Measurements from ENCODE around the gene HSP90AB1. TPM values are rescaled to one million over a fixed set of nuclear protein-coding genes. Genes with fewer than 3 reads are reported as not detected.

Gene HSP90AB1
- 100 to 1,000 TPM; 129 to 403 TPM for polyA plus RNA-seq

DNA sequence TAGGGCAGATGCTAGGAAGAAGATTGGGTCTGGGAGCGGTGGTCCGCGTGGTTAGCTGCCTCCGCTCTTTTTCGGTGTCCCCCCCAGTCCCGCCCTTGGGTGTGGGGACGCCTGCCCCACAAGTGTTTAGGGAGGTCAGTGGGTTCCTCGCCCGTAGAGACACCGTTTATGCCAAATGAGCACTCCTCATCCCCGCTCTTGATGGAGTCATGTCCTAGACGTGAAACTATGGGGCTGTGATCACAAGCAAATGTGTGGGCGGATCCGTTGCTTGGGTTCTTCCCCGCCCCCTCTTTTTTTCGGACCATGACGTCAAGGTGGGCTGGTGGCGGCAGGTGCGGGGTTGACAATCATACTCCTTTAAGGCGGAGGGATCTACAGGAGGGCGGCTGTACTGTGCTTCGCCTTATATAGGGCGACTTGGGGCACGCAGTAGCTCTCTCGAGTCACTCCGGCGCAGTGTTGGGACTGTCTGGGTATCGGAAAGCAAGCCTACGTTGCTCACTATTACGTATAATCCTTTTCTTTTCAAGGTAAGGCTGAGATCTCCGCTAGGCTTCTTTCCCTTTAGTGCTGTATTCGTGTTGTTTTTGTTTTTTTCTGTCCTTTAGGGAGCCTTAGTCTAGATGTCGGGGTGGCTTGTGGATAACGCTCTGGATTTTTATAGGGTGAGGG is at the start of gene HSP90AB1:
Gene HSP90AB1 (plus strand): TSS at position 439 of the 675 bp plus-strand sequence. CDS start 1,529 bp downstream, outside the sequence.
- Histone ChIP-seq H3K9me3 (ENCODE audit: control insufficient read depth in 2 of 2, insufficient read depth in 1 of 2, low read depth in 1 of 2, low read length in 1 of 2) (no peaks in the 10 kb centered on the region), H3K27ac (ENCODE audit: low read depth in 2 of 2, low read length in 1 of 2) (peak within 1 kb of the TSS; percentile 97 to 100), H3K4me1 (ENCODE audit: control insufficient read depth in 2 of 2, insufficient read depth in 2 of 2, low read length in 1 of 2) (peaks cover 0 to 4% of the 10 kb centered on the region in 2 donors), H3K4me3 (ENCODE audit: low read depth in 1 of 2, low read length in 2 of 2) (peak within 1 kb of the TSS; percentile 67 to 88), H3K36me3 (ENCODE audit: control insufficient read depth in 2 of 2, insufficient read depth in 2 of 2, low read length in 1 of 2) (peaks cover 13 to 15% of the 10 kb centered on the region in 2 donors), H3K27me3 (ENCODE audit: control insufficient read depth in 1 of 2, insufficient read depth in 2 of 2, low read length in 2 of 2) (no peaks in the 10 kb centered on the region)
- WGBS, 2 donors: 0% methylated on average over 34 of the region's 34 CpGs

DNA sequence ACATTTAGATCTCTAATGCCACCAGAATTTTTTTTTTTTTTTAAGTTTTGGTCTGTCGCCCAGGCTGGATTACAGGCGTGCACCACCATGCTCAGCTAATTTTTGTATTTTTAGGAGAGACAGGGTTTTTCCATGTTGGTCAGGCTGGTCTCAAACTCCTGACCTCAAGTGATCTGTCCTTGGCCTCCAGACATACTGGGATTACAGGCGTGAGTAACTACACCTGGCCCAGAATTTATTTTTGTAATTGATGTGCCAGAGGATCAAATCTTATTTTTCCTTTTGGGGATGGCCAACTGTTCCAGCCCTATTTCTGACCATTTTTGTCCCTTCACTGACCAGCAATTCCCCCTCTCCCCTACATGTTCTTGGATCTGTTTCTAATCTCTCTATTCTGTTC is 48.2 kb upstream of the HSP90AB1 start:
- peaks cover 0 to 14% of the 10 kb centered on the region in 2 donors for H3K4me1 ChIP-seq (ENCODE audit: control insufficient read depth in 2 of 2, insufficient read depth in 2 of 2, low read length in 1 of 2)
- no peak overlapping the region for H3K27ac ChIP-seq (ENCODE audit: low read depth in 2 of 2, low read length in 1 of 2)
- H3K27me3 ChIP-seq (ENCODE audit: control insufficient read depth in 1 of 2, insufficient read depth in 2 of 2, low read length in 2 of 2): no peaks in the 10 kb centered on the region
- H3K4me3 ChIP-seq (ENCODE audit: low read depth in 1 of 2, low read length in 2 of 2): no peak overlapping the region
- H3K9me3 ChIP-seq (ENCODE audit: control insufficient read depth in 2 of 2, insufficient read depth in 1 of 2, low read depth in 1 of 2, low read length in 1 of 2): no peaks in the 10 kb centered on the region
- whole genome bisulfite sequencing, 2 donors: 58 to 73% methylated on average over 3 of the region's 3 CpGs
- H3K36me3 ChIP-seq (ENCODE audit: control insufficient read depth in 2 of 2, insufficient read depth in 2 of 2, low read length in 1 of 2): no peaks in the 10 kb centered on the region

DNA sequence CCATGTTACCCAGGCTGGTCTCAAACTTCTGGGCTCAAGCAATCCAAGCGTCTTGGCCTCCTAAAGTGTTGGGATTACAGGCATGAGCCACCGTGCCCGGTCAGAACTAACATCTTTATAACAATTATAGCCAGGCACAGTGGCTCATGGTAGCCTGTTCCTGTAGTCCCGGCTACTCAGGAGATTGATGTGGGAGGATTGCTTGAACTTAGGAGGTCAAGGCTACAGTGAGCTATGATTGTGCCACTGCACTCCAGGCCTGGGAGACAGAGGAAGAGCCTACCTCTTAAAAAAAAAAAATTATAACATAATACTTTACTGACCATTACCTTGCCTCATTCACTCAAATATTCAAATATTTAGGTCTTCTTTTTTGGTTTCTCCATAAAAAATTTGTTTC is 47.0 kb upstream of the HSP90AB1 start:
- Histone ChIP-seq H3K36me3 (ENCODE audit: control insufficient read depth in 2 of 2, insufficient read depth in 2 of 2, low read length in 1 of 2) (no peaks in the 10 kb centered on the region), H3K27me3 (ENCODE audit: control insufficient read depth in 1 of 2, insufficient read depth in 2 of 2, low read length in 2 of 2) (no peaks in the 10 kb centered on the region), H3K9me3 (ENCODE audit: control insufficient read depth in 2 of 2, insufficient read depth in 1 of 2, low read depth in 1 of 2, low read length in 1 of 2) (no peaks in the 10 kb centered on the region), H3K27ac (ENCODE audit: low read depth in 2 of 2, low read length in 1 of 2) (no peak overlapping the region), H3K4me3 (ENCODE audit: low read depth in 1 of 2, low read length in 2 of 2) (no peak overlapping the region), H3K4me1 (ENCODE audit: control insufficient read depth in 2 of 2, insufficient read depth in 2 of 2, low read length in 1 of 2) (peaks cover 0 to 14% of the 10 kb centered on the region in 2 donors)
- 92 to 93% methylated on average over 4 of the region's 4 CpGs for WGBS, 2 donors

DNA sequence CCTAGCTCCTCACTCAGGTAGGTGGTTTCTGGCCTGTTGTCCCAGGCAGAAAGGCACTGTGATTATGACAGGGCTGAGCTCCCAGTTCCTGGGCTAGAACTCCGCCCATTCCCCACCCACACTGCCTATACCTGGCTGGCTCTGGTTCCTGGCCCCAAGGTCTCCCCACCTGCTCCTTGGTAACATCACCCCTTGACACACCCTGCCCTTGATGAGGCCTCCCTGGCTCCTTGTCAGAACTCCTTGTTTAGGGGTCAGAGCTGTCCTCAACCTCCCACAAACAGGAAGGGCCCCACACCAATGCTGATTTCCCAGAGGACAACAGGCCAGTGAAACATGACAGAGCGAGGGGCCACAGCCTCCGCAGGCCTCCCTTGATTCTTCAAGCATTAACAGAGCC is 45.7 kb upstream of the HSP90AB1 start:
- Histone ChIP-seq H3K9me3 (ENCODE audit: control insufficient read depth in 2 of 2, insufficient read depth in 1 of 2, low read depth in 1 of 2, low read length in 1 of 2) (no peaks in the 10 kb centered on the region), H3K27ac (ENCODE audit: low read depth in 2 of 2, low read length in 1 of 2) (peak overlapping the region; percentile 81 to 85), H3K4me3 (ENCODE audit: low read depth in 1 of 2, low read length in 2 of 2) (no peak overlapping the region), H3K36me3 (ENCODE audit: control insufficient read depth in 2 of 2, insufficient read depth in 2 of 2, low read length in 1 of 2) (no peaks in the 10 kb centered on the region), H3K4me1 (ENCODE audit: control insufficient read depth in 2 of 2, insufficient read depth in 2 of 2, low read length in 1 of 2) (peaks cover 0 to 14% of the 10 kb centered on the region in 2 donors), H3K27me3 (ENCODE audit: control insufficient read depth in 1 of 2, insufficient read depth in 2 of 2, low read length in 2 of 2) (no peaks in the 10 kb centered on the region)
- 59 to 61% methylated on average over 3 of the region's 3 CpGs for WGBS, 2 donors

- Histone ChIP-seq H3K4me3 (ENCODE audit: low read depth in 1 of 2, low read length in 2 of 2) (no peak overlapping the region), H3K27me3 (ENCODE audit: control insufficient read depth in 1 of 2, insufficient read depth in 2 of 2, low read length in 2 of 2) (no peaks in the 10 kb centered on the region), H3K36me3 (ENCODE audit: control insufficient read depth in 2 of 2, insufficient read depth in 2 of 2, low read length in 1 of 2) (no peaks in the 10 kb centered on the region), H3K4me1 (ENCODE audit: control insufficient read depth in 2 of 2, insufficient read depth in 2 of 2, low read length in 1 of 2) (peaks cover 0 to 14% of the 10 kb centered on the region in 2 donors), H3K9me3 (ENCODE audit: control insufficient read depth in 2 of 2, insufficient read depth in 1 of 2, low read depth in 1 of 2, low read length in 1 of 2) (no peaks in the 10 kb centered on the region), H3K27ac (ENCODE audit: low read depth in 2 of 2, low read length in 1 of 2) (peak overlapping the region; percentile 81 to 85)
- WGBS, 2 donors: 46 to 75% methylated on average over 11 of the region's 11 CpGs
These were observed 45.1 kb upstream of the HSP90AB1 start for GRCh38 chr6:44201638-44202303.

DNA sequence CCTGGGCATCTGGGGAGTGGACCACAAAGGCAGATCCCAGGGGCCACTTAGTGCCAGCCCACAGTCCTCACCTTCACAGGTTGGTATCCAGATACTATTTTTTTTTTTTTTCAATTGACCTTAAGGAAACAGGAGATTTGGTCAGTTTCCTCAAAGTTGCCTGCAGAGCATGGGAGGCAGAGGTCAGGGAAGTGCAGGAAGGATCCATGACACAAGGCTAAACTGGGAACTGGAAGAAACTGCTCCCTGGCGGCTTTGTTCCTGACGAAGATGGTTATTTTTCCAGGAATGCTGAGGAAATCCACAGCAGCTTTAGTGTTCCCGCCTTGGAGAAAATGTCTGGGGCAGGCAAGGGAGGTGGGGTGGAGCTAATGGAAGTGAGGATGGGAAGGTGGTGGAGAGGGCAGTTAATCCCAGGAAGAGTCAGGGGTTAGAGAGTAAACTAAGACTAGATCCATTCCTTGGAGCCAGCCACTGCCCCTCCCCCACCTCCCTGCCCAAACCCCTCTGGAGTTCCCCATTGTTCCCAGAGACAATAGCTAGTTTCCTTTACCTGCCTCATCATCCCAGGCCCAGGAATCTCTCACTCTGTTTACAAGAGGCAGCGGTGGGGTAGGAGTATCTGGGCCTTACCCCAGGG is 44.4 kb upstream of the HSP90AB1 start:
- Histone ChIP-seq H3K4me1 (ENCODE audit: control insufficient read depth in 2 of 2, insufficient read depth in 2 of 2, low read length in 1 of 2) (peaks cover 0 to 14% of the 10 kb centered on the region in 2 donors), H3K27ac (ENCODE audit: low read depth in 2 of 2, low read length in 1 of 2) (peak overlapping the region; percentile 81 to 85)
- WGBS, 2 donors: 56 to 86% methylated on average over 4 of the region's 4 CpGs

DNA sequence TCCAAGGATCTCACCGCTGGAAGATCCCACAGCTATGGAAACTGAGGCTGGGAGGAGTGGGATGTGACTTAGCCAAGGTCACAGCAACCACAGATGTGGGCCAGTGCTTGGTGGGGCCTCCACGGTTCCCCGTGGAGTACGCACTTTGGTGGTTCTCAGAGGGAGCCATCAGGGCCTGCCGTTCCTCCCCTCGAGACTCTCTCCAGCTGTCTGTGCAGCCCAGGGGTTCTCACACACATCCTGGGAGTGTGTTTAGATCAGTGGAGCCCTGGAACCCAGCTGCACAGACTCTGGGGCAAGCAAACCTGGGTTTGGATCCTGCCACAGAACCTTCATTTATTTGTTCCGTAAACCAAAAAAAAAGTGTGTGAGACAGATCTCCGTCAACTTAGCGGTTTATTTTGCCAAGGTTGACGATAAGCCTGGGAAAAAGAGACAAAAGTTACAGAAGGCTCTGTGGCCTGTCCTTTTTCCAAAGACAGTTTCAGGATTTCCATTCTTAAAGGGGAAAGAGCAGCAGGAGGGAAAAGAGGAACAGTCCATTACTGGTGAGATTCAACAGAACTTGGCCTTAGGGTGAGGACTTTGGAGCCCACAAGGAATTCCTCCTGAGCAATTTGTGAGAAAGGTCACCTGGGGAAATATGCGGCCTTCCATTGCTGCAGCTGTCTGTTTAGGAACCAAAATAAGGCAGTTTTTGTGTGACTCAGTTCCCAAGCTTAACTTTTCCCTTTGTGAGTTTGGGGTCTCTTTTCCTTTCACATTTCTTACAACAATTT is 43.7 kb upstream of the HSP90AB1 start:
- no peak overlapping the region for H3K4me3 ChIP-seq (ENCODE audit: low read depth in 1 of 2, low read length in 2 of 2)
- H3K4me1 ChIP-seq (ENCODE audit: control insufficient read depth in 2 of 2, insufficient read depth in 2 of 2, low read length in 1 of 2): peaks cover 0 to 14% of the 10 kb centered on the region in 2 donors
- no peak overlapping the region for H3K27ac ChIP-seq (ENCODE audit: low read depth in 2 of 2, low read length in 1 of 2)
- no peaks in the 10 kb centered on the region for H3K36me3 ChIP-seq (ENCODE audit: control insufficient read depth in 2 of 2, insufficient read depth in 2 of 2, low read length in 1 of 2)
- whole genome bisulfite sequencing, 2 donors: 72 to 84% methylated on average over 11 of the region's 11 CpGs
- H3K27me3 ChIP-seq (ENCODE audit: control insufficient read depth in 1 of 2, insufficient read depth in 2 of 2, low read length in 2 of 2): no peaks in the 10 kb centered on the region
- H3K9me3 ChIP-seq (ENCODE audit: control insufficient read depth in 2 of 2, insufficient read depth in 1 of 2, low read depth in 1 of 2, low read length in 1 of 2): no peaks in the 10 kb centered on the region

More for the DNA sequence above, 44.4 kb upstream of the HSP90AB1 start:
- Histone ChIP-seq H3K9me3 (ENCODE audit: control insufficient read depth in 2 of 2, insufficient read depth in 1 of 2, low read depth in 1 of 2, low read length in 1 of 2) (no peaks in the 10 kb centered on the region), H3K4me3 (ENCODE audit: low read depth in 1 of 2, low read length in 2 of 2) (no peak overlapping the region), H3K36me3 (ENCODE audit: control insufficient read depth in 2 of 2, insufficient read depth in 2 of 2, low read length in 1 of 2) (no peaks in the 10 kb centered on the region), H3K27me3 (ENCODE audit: control insufficient read depth in 1 of 2, insufficient read depth in 2 of 2, low read length in 2 of 2) (no peaks in the 10 kb centered on the region)

- Histone ChIP-seq H3K27me3 (ENCODE audit: control insufficient read depth in 1 of 2, insufficient read depth in 2 of 2, low read length in 2 of 2) (no peaks in the 10 kb centered on the region), H3K36me3 (ENCODE audit: control insufficient read depth in 2 of 2, insufficient read depth in 2 of 2, low read length in 1 of 2) (no peaks in the 10 kb centered on the region), H3K4me1 (ENCODE audit: control insufficient read depth in 2 of 2, insufficient read depth in 2 of 2, low read length in 1 of 2) (peaks cover 0 to 14% of the 10 kb centered on the region in 2 donors), H3K4me3 (ENCODE audit: low read depth in 1 of 2, low read length in 2 of 2) (no peak overlapping the region), H3K9me3 (ENCODE audit: control insufficient read depth in 2 of 2, insufficient read depth in 1 of 2, low read depth in 1 of 2, low read length in 1 of 2) (no peaks in the 10 kb centered on the region), H3K27ac (ENCODE audit: low read depth in 2 of 2, low read length in 1 of 2) (no peak overlapping the region)
- WGBS, 2 donors: 82 to 87% methylated on average over 6 of the region's 6 CpGs
These were observed 42.9 kb upstream of the HSP90AB1 start for GRCh38 chr6:44203955-44204354.

DNA sequence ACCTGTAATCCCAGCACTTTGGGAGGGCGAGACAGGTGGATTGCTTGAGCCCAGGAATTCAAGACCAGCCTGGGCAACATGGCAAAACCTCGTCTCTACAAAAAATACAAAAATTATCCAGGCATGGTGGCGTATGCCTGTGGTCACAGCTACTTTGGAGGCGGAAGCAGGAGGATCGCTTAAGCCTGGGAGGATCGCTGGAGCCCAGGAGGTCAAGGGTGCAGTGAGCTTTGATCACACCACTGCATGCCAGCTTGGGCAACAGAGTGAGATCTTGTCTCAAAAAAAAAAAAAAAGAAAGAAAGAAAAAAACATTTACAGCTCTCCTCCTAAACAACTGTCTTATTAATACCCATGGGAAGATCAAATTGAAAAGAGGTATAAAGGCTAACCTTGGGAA is 38.9 kb upstream of the HSP90AB1 start:
- Histone ChIP-seq H3K4me3 (ENCODE audit: low read depth in 1 of 2, low read length in 2 of 2) (no peak overlapping the region), H3K9me3 (ENCODE audit: control insufficient read depth in 2 of 2, insufficient read depth in 1 of 2, low read depth in 1 of 2, low read length in 1 of 2) (no peaks in the 10 kb centered on the region), H3K4me1 (ENCODE audit: control insufficient read depth in 2 of 2, insufficient read depth in 2 of 2, low read length in 1 of 2) (peaks cover 0 to 1% of the 10 kb centered on the region in 2 donors), H3K27ac (ENCODE audit: low read depth in 2 of 2, low read length in 1 of 2) (no peak overlapping the region), H3K27me3 (ENCODE audit: control insufficient read depth in 1 of 2, insufficient read depth in 2 of 2, low read length in 2 of 2) (no peaks in the 10 kb centered on the region), H3K36me3 (ENCODE audit: control insufficient read depth in 2 of 2, insufficient read depth in 2 of 2, low read length in 1 of 2) (no peaks in the 10 kb centered on the region)
- 92 to 95% methylated on average over 6 of the region's 6 CpGs for WGBS, 2 donors

All from esophagus (tissue), 2 donors.